ENCODE results near the gene CSH2.
"Not testable (repeated sequence)": the region's sequence is repeated elsewhere in the genome, so short reads cannot be mapped to it uniquely, and the experiment has no call there.

Gene CSH2

DNA sequence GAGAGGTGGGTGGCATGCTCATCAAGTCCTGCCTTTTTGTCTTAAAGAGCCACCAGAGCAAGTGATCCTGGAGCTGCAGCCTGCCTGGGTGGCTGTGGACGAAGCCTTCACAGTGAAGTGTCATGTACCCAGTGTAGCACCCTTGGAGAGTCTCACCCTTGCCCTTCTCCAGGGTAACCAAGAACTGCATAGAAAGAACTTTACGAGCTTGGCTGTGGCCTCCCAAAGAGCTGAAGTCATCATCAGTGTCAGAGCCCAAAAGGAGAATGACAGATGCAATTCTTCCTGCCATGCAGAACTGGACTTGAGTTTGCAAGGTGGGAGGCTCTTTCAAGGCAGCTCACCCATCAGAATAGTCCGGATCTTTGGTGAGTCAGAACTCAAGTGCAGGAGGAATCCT lies 14.2 kb downstream of the CSH2 start:
- H3K27me3 ChIP-seq: no peaks in the 10 kb centered on the region
- no peak overlapping the region for H3K27ac ChIP-seq
- H3K9me3 ChIP-seq: no peaks in the 10 kb centered on the region
- TF ChIP-seq CTCF (IDR thresholded peaks at IDR 0.05): no peak
- no peak overlapping the region for H3K4me3 ChIP-seq (ENCODE audit: low read depth in 1 of 2, low read length in 1 of 2)
- no peaks in the 10 kb centered on the region for H3K36me3 ChIP-seq
- no peaks in the 10 kb centered on the region for H3K4me1 ChIP-seq (ENCODE audit: control insufficient read depth in 1 of 2, insufficient read depth in 1 of 2, low read depth in 1 of 2, low read length in 1 of 2)

DNA sequence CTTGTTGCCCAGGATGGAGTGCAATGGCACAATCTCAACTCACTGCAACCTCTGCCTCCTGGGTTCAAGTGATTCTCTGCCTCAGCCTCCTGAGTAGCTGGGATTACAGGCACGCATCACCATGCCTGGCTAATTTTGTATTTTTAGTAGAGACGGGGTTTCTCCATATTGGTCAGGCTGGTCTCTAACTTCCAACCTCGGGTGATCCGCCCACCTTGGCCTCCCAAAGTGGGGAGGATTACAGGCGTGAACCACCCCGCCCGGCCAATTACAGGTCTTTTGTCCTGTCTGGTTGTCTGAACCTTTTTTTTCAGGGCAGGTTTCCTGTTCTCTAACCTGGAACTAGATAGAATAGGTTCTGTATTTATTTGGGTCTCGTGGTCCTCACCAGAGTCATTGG lies 17.1 kb downstream of the CSH2 start:
- not testable (repeated sequence) for H3K4me3 ChIP-seq (ENCODE audit: low read depth in 1 of 2, low read length in 1 of 2)

GRCh38 chr17:63855185-63855584 lies 18.3 kb downstream of the CSH2 start:
- no peak for TF ChIP-seq CTCF (IDR thresholded peaks at IDR 0.05)
- Histone ChIP-seq H3K4me1 (ENCODE audit: control insufficient read depth in 1 of 2, insufficient read depth in 1 of 2, low read depth in 1 of 2, low read length in 1 of 2) (no peaks in the 10 kb centered on the region), H3K36me3 (no peaks in the 10 kb centered on the region), H3K27ac (no peak overlapping the region), H3K27me3 (peaks cover 17% of the 10 kb centered on the region), H3K9me3 (no peaks in the 10 kb centered on the region), H3K4me3 (ENCODE audit: low read depth in 1 of 2, low read length in 1 of 2) (no peak overlapping the region)

More for the DNA sequence above, 17.1 kb downstream of the CSH2 start:
- not testable (repeated sequence) for H3K9me3 ChIP-seq; H3K4me1 ChIP-seq (ENCODE audit: control insufficient read depth in 1 of 2, insufficient read depth in 1 of 2, low read depth in 1 of 2, low read length in 1 of 2); H3K36me3 ChIP-seq; H3K27ac ChIP-seq
- H3K27me3 ChIP-seq: peaks cover 17% of the 10 kb centered on the region

- H3K4me1 ChIP-seq (ENCODE audit: control insufficient read depth in 1 of 2, insufficient read depth in 1 of 2, low read depth in 1 of 2, low read length in 1 of 2): no peaks in the 10 kb centered on the region
- no peak overlapping the region for H3K27ac ChIP-seq
- no peaks in the 10 kb centered on the region for H3K9me3 ChIP-seq
- H3K27me3 ChIP-seq: peaks cover 17% of the 10 kb centered on the region
- H3K4me3 ChIP-seq (ENCODE audit: low read depth in 1 of 2, low read length in 1 of 2): no peak overlapping the region
- no peak for TF ChIP-seq CTCF (IDR thresholded peaks at IDR 0.05)
- no peaks in the 10 kb centered on the region for H3K36me3 ChIP-seq
Measured at GRCh38 chr17:63854709-63855108, 18.8 kb downstream of the CSH2 start.

DNA sequence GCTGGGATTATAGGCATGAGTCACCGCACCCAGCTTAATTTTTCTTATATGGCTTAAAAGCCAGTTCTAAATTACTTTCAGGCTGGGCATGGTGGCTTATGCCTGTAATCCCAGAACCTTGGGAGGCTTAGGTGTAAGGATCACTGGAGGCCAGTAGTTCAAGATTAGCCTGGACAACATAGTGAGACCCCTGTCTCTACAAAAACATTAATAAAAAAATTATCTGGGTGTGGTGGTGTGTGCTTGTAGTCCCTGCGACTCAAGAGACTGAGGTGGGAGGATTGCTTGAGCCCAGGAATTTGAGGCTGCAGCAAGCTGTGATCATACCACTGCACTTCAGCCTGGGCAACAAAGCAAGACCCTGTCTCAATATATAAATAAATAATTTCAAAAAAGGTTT lies 20.2 kb downstream of the CSH2 start:
- TF ChIP-seq CTCF (IDR thresholded peaks at IDR 0.05): no peak

DNA sequence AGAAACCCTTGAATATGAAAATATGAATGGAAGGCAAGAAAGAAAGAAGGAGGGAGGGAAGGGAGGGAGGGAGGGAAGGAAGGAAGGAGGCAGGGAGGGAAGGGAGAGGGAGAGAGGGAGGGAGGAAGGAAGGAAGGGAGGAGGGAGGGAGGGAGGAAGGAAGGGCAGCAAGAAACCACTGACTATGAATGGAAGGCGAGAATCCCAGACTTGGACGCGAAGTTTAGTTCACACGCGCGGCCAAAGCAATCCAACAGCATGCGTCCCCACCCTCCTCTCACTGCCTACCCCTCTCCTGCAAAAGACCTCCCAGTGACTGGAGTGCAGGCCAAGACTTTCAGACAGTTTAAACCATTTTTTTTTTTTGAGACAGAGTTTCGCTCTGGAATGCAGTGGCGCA lies 23.1 kb downstream of the CSH2 start:
- no peak for TF ChIP-seq CTCF (IDR thresholded peaks at IDR 0.05)
- Histone ChIP-seq H3K36me3 (no peaks in the 10 kb centered on the region), H3K9me3 (no peaks in the 10 kb centered on the region), H3K4me3 (ENCODE audit: low read depth in 1 of 2, low read length in 1 of 2) (no peak overlapping the region), H3K27ac (no peak overlapping the region), H3K27me3 (peaks cover 17% of the 10 kb centered on the region), H3K4me1 (ENCODE audit: control insufficient read depth in 1 of 2, insufficient read depth in 1 of 2, low read depth in 1 of 2, low read length in 1 of 2) (peaks cover 6 to 8% of the 10 kb centered on the region in 2 experiments)

More for the DNA sequence above, 20.2 kb downstream of the CSH2 start:
- no peaks in the 10 kb centered on the region for H3K9me3 ChIP-seq
- H3K36me3 ChIP-seq: no peaks in the 10 kb centered on the region
- H3K27me3 ChIP-seq: peaks cover 17% of the 10 kb centered on the region
- peaks cover 6 to 8% of the 10 kb centered on the region in 2 experiments for H3K4me1 ChIP-seq (ENCODE audit: control insufficient read depth in 1 of 2, insufficient read depth in 1 of 2, low read depth in 1 of 2, low read length in 1 of 2)
- no peak overlapping the region for H3K4me3 ChIP-seq (ENCODE audit: low read depth in 1 of 2, low read length in 1 of 2)
- no peak overlapping the region for H3K27ac ChIP-seq
